SHP77 (cell line): ENCODE data around the gene SYCE1L.

Source experiments
- DNase-seq, 2 experiments: peaks; one replicate each; lab custom pipeline; 2025; lab: John Stamatoyannopoulos, UW

SYCE1L gene

DNA sequence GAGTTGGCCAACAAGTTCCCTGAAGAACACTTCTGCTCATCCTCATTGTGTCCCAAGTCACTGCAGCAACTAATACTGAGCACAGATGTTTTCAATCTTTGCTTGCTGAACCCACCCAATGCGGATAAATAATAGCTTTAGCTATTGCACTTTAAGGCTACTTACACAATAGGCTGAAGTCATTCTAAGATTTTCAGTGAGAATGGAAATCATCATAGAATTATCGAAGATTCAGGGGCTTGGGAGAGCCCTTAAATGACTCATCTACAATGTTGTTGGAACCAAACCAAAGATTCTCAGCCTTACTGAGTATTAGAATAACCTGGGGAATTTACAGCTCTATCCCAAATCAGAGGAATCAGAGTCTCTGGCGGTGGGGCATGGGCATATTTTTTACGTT, 51.2 kb downstream of the SYCE1L start:
- no peak for DNase-seq
